Brain pericyte (primary cell): ENCODE results near the gene TBX2.
"Not testable (repeated sequence)": the region's sequence is repeated elsewhere in the genome, so short reads cannot be mapped to it uniquely, and the experiment has no call there.

Experiments used
- DNase-seq: peaks from one replicate; pipeline ENCODE4 v3.0.0-alpha.2; 2012; ENCODE audit warnings: low read depth, low spot score

The TBX2 gene

DNA sequence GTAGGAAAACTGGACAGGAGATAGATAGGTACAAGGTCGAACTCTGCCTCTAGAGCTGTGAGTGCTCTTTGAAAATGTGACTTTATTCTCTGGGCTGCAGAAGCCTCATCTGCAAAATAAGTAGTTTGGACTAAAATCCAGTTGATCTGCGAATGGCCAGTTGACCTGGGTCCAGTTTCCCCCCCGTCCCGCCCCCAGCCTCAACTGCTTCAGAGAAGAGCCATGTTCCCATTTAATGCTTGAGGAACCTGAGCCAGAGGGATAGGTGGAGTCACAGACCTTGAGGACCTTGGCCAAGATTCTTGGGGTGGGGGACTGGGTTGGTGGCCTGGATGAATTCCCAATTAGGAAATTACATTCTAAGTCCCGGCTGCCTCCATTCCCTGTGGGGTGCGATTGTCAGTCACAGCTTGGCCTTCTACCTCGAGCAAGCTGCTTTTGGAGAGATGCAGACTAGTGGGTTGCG is 14.1 kb downstream of the TBX2 start:
- no peak for DNase-seq

- no peak for DNase-seq
These were observed 14.7 kb downstream of the TBX2 start for GRCh38 chr17:61414141-61414935.

DNA sequence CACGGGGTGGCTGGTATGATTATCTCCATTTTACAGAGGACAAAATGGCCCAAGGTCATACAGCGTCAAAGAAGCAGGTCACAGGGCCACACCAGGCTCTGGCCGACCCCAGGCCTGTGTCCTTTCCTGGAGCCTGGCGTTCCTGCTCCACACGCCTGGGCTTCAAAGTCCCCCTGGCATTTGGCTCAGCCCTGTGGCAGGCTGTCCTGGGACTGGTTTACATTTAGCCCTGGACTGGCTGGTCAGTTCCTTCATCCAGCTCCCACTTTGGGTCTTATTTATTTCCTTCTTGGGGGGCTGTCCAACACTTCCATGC is 15.3 kb downstream of the TBX2 start:
- no peak for DNase-seq

DNA sequence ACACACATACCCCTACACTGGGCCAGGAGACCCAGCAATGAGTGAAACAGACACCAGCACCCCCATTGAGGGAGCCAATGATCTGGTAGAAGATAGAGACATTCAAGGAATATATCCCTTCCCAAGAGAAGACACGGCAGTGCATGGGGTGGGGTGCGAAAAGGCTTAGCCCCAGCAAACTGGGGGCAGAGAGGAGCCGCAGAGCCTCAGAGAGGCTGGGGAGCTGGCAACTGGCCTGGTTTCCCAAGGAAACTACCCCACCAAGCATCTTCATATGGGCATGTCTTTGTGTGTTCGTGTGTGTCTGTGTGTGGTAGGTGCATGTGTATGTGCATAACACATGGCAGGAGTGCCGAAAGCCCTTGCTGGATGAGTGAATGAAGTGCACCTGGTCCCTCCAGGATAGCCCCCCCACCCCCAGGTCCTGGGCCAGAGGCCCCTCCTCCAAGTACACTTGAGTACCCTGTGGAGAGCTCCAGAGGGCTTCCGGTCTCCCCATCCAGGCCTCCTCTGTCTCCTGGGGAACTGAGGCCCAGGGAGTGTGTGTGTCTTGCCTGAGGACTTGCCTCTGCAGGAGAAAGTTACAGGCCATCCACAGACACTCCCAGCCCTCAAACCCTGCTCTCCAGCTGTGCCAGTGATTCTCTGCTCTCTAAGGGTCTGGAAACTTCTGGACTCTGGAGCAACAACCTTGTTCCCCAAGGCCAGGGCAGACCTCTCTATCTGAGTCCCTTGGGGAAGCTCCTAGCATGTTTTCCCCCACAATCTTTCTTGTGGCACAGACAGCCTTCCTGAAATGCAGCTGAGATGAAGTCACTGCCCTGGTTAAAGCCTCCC is 15.9 kb downstream of the TBX2 start:
- no peak for DNase-seq

GRCh38 chr17:61416211-61416539 is 16.5 kb downstream of the TBX2 start:
- DNase-seq: no peak

GRCh38 chr17:61416540-61417363 is 17.1 kb downstream of the TBX2 start:
- no peak for DNase-seq

- DNase-seq: no peak
These were observed 18.8 kb downstream of the TBX2 start for GRCh38 chr17:61418449-61418848.

GRCh38 chr17:61419496-61420046 is 19.9 kb downstream of the TBX2 start:
- no peak for DNase-seq

- no peak for DNase-seq
These were observed 20.4 kb downstream of the TBX2 start for GRCh38 chr17:61420052-61420451.

DNA sequence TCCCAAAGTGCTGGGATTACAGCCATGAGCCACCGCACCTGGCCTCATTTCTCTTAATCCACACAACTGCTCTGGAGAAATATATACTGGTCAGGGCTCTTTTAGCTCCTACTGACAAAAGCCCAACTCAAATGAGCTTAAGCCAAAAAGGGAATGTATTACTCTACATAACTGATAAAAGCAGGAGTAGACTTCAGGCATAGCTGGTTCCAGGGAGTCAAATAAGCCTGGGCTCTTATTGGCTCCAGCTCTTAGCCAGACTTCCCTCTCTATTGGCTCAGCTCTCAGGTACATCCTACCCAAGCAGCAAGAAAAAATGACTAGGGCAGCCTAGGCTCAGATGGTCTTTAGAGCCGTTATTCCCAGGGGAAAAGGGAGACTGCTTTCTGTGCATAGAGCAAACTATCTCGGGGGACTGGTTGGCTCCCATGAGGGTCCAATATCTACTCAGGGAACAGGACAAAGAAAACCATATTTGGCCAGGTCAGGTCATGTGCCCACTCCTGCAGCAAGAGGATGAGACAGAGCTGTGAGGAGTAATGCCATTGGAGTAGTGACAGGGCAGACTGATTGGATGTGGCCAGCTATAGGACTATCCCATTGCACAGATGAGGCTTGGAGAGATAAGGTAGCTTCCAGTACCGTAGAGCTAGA is 21.2 kb downstream of the TBX2 start:
- DNase-seq: no peak

DNA sequence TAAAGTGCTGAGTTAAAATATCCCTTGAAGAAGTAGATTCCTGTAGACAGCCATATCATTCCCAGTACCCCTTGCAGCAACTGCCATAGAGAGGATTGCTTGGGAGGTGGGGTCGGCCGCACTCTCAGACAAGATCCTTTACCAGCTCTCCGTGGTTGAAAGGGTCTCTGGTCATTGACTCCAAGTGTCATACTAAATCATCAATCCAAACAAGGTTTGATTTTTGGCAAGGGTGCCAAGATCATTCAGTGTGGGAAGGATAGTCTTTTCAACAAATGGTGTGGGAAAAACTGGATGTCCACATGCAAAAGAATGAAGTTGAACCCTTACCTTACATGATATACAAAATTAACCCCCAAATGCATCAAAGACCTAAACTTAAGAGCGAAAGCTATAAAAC is 21.8 kb downstream of the TBX2 start:
- DNase-seq: no peak

DNA sequence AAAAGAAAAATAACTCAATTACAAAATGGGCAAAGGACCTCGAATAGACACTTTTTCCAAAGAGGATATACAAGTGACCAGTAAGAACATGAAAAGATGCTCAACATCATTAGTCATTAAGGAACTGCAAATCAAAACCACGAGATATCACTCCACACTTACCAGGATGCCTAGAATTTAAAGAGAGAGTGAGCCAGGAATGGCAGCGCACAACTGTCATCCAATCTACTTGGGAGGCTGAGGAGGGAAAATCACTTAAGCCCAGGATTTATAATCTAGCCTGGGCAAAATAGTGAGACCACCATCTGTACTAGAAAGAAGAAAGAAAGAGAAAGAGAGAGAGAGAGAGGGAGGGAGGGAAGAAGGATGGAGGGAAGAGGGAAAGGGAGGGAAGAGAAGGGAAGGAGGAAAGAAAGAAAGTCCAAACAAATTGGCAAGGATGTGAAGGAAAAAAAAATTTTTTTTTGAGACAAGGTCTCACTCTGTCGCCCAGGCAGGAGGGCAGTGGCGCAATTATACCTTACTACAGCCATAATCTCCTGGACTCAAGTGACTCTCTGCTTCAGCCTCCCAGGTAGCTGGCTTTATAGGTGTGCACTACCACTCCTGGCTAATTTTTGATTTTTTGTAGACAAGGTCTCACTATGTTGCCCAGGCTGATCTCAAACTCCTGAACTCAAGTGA is 22.6 kb downstream of the TBX2 start:
- DNase-seq: no peak

DNA sequence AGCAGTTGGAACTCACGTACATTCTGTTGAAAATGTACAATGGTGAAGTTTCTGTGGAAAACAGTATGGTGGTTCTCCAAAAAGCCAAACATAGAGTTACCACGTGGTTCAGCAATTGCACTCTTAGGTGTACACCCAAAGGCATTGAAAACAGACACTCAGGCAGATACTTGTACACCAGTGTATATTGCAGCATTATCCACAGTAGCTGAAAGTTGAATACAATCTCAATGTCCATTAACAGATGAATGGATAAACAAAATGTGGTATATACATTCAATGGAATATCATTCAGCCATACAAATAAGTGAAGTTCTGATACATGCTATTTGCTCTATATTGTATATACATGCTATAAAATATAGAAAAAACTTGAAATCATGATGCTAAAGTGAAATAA is 23.2 kb downstream of the TBX2 start:
- DNase-seq: no peak

DNA sequence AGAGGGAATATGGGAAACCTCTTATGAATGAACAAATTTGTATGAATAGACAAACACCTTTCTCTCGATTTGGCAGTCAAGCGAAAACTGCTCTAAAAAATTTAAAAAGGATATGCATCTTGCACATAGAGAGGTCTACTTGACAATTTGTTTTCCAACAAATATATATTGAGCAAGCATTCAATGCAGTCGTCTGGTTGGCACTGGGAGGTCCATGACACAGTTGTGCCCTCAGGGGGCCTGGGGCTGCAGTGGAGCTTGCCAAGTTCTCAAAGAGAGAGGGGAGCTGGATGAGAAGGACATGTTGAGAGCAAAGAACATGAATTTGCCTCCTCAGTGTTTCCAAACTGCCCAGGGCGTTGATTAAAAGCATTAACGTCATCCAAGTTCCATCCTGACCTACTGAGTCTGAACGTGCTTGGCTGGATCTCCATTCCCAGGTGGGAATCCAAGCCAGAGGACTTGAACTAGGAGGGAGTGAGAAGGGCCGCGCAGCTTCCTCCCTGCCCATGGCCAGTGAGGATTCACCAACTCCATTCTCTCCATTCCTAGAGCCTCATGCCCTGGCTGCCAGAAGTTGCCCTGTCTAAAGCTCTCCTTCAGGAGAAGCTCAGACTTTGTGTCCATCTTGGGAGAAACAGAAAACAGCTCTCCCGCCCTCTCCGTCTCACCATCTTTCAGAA is 24.5 kb downstream of the TBX2 start:
- DNase-seq: no peak

DNA sequence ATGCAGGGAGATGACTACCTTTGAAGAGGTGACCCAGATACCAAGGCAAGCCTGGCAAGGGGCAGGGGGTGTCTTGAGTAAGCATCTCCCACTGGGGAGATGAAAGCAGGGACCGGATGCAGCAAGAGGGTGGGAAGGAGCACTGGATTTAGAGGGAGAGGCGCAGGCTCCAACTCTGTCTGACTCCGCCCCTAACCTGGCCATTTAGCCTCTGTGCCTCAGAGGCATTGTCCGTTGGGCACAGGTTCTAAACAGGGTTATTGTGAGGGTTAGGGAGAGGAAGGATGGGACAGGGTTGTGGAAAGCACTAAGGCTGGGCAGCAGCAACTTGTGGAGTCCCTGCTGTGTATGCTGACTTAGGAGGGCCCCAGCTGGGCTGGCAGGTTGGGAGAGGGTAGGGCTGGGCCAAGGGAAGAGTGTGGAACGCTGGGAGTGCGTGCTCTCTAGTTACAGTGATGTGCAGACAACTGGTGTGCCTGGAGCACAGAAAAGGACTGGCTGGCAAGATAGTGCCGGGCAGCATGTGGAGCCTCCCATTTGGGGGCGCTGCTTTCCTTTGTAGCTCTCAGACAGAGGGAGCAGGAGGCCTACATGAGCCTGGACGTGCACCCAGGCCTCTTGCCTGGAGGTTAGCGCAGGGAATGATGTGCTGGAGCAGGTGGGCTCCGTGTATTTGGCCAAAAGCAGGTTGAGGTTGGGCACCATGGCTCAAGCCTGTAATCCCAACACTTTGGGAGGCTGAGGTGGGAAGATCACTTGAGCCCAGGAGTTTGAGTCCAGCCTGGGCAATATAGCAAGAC is 26.2 kb downstream of the TBX2 start:
- no peak for DNase-seq

- no peak for DNase-seq
These were observed 27.1 kb downstream of the TBX2 start for GRCh38 chr17:61426482-61427304.

DNA sequence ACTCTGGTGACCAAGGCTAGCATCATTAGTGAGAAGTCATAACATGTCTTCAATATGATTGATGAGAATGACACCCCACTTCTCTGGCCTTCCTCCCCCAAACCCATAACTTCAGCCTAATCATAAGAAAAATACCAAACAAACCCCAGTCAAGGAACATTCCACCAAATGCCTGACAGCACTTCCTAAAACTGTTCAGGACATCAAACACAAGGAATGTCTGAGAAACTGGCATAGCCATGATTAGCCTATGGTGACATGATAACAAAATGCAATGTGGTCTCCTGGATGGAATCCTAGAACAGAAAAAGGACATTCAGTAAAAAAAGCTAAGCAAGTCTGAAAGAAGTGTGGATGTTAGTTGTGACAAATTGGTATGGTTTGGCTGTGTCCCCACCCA is 27.9 kb downstream of the TBX2 start:
- no peak for DNase-seq

DNA sequence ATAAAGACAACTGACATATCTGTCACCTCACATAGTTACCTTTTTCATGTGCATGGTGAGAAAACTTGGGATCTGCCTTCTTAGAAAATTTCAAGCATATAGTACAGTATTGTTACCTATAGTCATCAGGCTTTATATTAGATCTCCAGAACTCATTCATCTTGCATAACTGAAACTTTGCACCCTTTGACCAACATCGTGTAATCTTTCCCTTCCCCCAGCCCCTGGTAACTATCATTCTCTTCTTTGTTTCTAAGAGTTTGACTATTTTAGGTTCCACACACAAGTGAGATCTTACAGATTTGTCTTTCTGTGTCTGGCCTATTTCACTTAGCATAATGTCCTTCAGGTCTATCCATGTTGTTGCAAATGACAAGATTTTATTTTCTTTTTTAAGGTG is 29.6 kb downstream of the TBX2 start:
- DNase-seq: no peak

GRCh38 chr17:61429831-61430230 is 30.2 kb downstream of the TBX2 start:
- DNase-seq: not testable (repeated sequence)
